GM19035 (cell line): Measurements from ENCODE around the gene ACBD6.
A peak's percentile ranks its signal among the peaks of the same experiment; 100 is the strongest.
"Not testable (repeated sequence)": the region's sequence is repeated elsewhere in the genome, so short reads cannot be mapped to it uniquely, and the experiment has no call there.

Experiments
- ATAC-seq: cut with Tn5 transposase; IDR thresholded peaks from one replicate; pipeline ENCODE4 v1.9.1; 2021; ENCODE audit not compliant: unreplicated experiment

Gene ACBD6, protein sequence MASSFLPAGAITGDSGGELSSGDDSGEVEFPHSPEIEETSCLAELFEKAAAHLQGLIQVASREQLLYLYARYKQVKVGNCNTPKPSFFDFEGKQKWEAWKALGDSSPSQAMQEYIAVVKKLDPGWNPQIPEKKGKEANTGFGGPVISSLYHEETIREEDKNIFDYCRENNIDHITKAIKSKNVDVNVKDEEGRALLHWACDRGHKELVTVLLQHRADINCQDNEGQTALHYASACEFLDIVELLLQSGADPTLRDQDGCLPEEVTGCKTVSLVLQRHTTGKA

DNA sequence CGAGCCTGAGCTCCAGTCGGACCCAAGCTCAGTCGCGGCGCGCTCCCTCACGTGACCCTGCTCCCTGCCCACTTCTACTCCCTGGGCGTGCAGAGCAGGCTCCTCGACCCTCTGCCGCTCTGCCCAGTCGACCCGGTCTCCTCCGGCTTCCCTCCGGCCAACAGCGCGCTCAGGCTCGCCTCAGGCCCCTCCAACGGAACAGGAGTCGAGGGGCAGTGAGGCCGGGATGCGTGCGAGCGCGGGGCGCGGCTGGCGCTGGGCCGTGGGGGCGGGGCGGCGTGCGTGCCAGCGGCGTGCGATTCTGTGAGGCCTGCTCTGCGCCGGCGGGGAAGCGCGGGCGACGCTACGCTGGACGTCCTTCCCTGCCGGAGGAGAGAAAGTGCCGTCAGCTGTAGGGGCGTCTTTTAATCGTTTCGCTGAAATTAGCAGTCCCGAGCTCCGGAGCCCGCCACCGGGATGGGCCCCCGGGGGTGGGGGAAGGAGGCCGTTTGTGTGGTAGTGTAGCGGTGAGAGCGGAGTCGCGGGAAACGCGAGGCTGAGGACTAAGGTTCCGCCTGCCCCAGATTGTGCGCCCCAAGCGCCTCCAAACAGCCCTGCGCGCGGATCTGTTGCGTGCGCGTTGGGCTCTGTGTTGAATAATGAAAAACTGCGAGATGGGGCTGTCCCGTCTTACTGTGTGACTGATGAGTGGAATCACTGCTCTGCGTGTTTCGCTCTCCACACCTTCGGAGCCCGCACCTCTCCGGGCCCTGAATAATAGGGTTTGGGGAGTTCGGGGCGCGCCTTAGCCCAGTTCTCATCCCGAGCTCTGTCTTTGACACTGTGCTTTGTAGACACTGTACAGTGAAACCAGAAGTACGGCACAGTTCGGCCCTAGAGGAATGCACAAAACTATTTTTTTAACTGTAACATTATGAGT is at the start of gene ACBD6:
Gene ACBD6 (minus strand): TSS at position 217 of the 919 bp plus-strand sequence. CDS start 311 bp downstream, outside the sequence.
- ATAC-seq, result peak; percentile 81

DNA sequence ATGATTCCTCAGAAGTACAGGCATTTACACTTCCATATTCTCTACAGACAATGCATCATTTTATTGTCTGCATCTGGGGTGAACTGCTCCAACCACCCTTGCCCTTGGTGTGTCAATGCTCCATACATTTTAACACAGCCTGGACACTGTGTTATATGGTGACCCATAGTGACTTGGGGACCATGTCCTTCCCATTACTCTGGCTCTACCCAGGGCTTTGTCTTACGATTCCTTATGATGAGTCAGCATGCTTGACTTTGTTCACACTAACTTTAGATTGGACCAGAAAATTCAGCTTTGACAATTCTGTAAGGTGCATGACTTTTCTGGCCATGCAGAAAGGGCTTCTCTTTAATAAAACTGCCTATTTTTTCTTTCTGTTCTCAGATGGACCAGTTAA is 49.6 kb upstream of the ACBD6 start:
- ATAC-seq, result no peak

DNA sequence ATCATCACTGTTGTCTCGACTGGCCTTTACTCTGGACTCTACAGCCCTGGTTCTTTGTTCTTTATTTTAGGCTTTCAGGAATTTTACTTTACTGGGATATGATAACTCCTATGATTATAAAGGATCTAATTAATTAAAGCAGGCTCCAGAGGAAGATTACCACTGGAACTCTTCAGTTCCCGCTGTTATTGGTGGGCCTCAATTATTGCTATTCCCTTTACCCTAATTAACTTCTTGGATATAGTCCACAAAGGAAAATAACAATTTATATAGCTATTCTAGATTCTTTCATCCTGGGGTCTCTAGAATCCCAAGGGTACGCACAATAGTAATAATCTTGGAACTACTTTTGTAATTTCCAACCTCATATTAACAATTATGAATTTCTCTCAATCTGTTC is 47.9 kb upstream of the ACBD6 start:
- no peak for ATAC-seq

DNA sequence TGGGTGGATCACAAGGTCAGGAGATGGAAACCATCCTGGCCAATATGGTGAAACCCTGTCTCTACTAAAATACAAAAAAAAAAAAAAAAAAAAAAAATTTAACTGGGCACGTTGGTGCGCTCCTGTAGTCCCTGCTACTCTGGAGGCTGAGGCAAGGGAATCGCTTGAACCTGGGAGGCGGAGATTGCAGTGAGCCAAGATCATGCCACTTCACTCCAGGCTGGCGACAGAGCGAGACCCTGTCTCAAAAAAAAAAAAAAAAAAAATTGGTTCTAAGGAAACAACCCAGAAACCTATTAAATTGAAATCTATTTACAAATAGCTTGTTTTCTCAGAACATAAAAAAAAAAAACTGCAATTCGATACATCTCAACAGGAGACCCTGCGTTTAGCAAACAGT is 47.4 kb upstream of the ACBD6 start:
- ATAC-seq, result not testable (repeated sequence)

DNA sequence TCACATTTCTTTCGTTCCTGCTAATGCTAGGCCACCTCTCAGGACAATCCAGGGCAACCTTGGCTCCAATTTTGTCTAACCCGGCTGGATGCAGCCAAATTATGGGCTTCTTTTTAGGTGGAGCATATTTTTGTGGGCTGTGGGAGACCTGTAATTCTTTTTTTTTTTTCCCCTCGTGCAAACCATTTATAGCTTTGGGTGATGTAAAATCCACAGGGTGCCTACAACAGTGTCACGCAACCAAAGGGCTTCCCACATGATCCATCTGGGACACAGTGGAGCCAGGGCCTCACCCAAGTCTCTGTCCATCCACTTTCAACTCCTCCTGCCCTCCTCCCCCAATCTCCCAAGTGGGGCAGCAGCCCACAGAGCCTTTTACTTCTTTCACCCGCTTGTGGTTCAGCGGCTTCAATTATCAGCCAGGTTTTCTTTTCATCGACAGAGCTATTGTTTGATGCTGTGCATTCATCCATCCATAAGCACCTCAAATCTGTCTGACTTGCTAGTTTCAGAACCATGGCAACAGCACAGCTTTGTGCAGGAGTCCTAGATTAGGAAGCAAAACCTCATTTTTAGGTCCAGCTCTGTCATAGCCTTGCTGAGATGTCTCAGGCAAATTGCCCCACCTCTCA is 46.4 kb upstream of the ACBD6 start:
- ATAC-seq, result no peak

DNA sequence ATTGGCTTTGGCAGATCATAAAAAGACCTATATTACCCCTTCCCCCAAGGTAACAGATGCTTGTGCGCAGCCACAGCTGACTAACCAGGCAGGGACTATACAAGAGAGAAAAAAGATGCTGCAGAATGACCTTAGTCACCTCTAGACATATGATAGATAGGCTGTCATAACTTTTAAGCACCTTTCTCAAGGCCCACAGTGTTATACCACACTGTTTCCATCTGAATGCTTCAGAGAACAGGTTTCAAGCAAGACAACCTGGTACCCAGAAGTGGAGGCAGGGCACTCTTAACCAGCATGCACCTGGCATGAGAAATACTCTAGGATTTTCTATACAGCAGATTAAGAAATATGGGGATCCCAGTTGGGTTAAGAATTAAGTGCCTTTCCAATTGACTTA is 43.6 kb upstream of the ACBD6 start:
- ATAC-seq, result no peak

DNA sequence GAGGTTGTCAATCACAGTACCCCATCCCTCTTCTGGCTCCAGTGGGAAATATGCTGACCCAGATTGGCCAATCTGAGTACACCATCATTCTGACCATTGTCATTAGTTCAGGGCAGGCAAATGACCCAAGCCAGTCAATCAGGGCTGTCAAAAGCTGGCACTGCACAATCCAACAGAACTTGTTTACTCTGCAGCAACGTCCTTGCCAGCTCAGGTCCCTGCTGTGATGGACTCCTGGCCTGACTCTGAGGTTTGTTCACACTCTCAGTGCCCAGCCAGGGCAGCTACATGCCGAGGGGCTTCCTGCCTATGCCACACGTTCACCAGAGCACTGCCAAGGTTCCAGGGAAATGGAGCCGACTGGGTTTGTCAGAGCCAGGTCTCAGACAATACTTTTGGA is 41.7 kb upstream of the ACBD6 start:
- no peak for ATAC-seq

DNA sequence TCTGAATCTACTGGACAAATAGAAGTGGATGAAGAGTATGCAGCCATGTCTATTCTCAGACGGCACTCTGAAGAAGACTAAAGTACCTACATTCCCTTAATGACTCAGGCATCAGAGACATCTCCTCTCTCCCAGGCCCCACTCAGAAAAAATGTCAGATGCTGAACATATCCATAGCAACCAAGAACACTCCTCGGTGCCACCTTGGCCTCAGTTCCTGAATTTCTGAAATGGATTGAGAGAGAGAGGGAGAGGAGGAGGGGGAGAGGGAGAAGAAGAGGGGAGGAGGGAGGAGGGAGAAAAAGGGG is 40.4 kb upstream of the ACBD6 start:
- ATAC-seq, result no peak

DNA sequence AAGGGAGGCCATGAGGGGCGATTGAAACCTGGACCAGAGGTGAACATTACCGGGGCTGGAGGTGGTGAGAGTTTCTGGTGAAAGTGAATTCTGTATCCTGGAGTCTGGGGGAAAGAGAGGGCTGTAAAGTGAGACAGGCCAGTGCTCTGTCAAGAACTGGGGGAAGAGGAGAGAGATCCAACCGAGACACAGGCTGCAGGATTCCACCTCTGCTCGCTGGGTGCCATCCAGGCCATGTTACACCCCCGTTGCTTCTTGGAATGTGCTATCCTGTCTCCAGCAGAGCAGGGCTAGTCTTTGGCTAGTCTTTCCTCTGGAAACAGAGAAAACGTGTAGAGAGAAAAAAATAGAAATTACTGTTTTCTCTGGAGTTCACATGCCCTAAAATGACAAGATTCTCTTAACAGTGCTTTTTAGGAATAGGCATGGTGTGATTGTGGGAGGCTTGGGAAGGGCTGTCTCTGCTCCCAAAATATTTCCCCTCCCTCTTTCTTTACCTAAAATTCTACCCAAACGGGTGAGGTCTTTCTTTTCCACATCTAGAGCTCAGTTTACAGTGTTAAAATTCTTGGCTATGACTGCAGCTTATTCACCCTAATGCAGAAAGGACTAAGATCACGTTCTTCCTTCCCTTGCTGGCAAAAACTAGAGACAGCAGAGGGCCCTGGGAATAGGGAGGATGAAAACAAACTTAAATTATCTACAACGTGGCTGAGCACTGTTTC is 39.9 kb upstream of the ACBD6 start:
- ATAC-seq, result no peak

DNA sequence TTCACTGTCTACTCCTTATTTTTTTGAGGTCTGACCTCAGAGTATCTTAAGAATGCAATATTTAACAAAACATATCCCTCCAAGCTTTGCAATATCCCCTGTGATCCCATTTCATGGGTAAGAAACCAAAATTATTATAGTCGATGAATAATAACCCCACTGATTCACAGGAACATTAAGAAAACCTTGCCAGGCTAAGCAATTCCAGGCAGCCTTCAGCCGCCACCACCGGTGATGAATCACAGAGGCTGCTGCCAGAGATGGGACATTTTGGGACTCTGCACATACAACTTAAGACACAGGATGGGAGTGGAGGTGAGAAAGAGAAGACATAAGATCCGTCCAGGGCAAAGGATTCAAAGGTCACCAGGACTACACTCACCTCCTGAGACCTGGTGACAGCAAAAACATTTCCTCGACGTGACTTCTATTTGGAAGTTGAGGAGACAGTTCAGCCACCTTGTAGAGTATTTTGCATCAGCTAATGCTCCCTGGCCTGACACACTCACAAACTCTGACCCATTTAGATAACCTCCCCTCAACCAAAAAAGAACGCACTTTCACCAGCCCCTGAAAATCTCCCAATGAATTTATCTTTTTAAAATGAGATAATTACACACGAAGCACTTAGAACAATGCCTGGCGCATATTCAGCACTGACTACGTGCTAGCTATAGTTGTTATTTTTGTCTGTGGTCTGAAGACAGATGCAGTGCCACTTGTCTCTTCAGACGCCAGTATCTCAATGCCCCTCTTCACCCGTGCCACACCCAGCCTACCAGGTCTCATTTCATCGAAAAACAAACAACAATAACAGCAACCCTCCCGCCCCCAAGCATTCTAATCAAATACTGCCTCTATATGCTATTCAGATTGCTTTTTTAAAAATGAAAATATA is 38.6 kb upstream of the ACBD6 start:
- no peak for ATAC-seq

DNA sequence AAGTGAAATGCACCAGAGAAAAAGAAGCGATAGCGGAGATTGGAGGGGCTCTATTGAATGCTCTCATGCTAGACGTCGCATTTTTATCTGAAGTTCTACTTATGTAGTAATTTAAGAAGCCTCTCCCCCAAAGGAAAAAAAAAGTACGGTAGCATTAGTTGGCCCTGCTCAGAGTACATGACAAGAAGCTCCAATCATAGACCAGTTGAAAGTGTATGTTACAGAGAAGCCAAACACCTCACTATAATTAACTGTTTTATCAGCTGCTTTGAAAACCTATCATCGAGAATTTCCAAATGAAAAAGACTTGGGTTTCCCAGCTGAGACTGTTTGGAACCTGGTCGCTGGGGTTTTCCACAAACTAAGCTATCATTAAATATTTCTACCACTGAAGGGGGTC is 36.8 kb upstream of the ACBD6 start:
- no peak for ATAC-seq

DNA sequence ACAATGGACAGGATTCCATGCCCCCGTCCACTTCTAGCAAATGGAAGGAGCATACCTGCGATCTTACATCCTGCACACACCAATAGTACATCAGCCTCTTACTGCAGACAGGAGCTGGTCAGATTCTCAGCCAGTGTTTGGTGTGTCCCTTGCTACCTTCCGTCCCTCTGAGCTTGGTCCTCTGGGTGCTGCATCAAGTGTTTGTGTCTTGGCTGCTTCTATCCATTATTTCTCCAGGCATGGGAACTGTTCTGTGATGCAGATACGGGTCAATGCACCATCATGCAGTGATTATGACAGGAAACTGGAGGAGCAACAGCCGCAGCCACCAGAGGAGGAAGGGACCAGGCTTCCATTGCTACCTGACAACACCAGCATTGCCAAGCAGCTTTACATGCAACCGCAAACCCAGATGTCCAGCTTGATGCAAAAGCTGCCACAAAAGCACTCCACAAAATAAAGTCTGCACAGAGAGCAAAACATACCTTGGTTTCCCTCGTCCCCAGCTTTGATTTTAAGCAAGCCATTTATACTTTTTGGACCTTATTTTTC is 34.5 kb upstream of the ACBD6 start:
- ATAC-seq, result no peak

DNA sequence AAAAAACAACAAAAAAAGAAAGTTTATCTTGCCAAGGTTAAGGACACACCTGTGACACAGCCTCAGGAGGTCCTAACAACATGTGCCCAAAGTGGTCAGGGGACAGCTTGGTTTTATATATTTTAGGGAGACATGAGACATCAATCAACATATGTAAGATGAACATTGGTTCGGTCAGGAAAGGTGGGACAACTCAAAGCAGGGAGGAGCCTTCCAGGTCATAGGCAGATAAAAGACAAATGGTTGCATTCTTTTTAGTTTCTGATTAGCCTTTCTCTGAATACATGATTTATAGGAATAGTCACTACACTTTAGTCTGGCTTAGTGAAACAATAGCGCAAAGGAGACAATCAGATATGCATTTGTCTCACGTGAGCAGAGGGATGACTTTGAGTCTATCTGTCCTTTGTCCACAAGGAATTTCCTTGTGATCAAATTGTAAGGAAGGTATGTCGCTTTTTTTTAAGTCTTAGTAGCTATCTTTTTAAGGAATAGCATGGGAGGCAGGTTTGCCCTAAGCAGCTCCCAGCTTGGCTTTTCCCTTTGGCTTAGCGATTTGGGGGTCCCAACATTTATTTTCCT is 33.1 kb upstream of the ACBD6 start:
- ATAC-seq, result no peak

DNA sequence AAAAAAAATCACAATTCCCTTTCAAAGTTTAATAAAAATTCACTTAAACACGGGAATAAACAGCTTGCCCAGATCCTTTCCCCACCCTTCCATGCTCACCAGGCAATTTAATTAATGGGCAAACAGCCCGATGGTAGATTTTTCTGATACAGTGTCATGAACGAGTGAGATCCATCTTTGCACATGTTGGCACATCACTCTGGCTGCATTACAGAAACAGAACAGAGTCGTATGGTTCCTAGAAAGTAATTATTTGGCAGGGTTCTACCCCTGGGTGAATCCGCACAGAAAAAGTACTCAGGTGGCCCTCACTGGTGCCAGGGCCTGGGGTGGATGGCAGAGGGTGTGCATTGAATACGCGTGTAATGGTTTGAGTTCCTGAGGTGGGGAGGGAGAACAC is 31.8 kb upstream of the ACBD6 start:
- no peak for ATAC-seq

DNA sequence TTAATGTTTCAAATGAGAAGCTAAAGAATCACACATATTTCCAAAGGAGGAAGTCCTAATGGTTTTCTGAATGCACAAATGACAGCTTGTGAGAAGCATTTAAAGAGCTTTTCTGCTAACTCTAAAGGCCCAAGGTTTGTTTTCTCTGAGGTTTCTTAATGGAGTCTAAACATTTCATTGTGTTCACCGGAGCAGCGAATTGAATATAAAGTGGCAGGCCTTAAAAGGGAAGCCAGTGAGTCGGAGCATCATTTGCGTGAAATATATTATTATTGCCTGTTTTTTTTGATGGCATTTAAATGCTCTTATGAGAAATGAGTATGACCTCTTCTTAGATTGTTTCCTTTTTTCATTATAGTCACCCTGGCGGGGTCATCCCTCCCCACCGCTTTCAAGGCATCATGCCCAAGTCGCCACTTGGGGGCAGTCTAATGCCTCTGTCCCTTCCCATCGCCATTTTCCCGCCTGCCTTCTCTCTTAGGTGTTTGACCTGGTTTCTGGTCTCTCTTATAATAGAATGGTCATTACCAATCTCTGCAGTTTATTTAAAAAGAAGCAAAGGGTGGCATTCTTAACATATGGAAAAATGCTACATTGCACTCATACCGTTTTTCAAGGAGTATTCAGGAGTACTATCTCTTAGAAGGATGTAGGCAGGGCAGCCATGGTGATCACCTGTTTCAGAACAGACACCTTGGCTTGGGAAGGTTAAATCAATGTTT is 31.1 kb upstream of the ACBD6 start:
- ATAC-seq, result peak; percentile 65

DNA sequence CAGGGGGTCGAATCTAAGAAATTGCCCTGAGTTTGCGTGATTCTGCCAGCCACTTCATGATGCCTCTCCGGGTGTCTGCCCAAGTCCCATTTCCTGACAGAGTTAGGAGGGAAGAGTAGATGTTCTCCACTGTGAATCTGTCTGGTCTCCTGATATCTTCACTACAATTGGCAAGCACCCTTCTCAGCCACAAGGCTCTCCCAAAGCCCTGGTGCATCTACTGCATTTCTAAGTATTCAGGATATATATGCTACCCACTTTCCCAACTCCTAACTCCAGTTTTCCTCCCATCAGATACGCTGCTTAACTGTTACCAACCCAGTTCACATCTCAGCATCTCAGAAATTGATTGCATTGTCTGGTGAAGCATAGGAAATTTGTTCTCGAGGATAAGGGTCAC is 30.5 kb upstream of the ACBD6 start:
- ATAC-seq, result no peak

DNA sequence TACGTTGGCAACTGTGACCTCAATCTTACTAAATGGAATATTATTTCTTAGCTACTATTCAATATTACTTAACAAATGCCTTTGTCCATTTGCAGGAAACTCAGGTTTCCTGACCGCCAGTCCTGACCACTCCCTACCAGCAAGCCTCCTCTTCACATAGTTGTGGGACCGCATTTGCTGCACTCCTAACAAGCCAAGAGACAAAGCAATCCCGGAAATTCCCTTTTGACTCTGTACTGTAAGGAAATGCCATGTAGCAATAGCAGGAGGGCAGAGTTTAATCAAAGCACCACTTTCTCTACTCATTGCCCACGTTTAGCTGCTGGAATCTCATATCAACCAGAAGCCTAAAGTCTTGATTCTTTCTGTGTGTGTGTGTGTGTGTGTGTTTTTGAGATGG is 28.1 kb upstream of the ACBD6 start:
- ATAC-seq, result no peak

DNA sequence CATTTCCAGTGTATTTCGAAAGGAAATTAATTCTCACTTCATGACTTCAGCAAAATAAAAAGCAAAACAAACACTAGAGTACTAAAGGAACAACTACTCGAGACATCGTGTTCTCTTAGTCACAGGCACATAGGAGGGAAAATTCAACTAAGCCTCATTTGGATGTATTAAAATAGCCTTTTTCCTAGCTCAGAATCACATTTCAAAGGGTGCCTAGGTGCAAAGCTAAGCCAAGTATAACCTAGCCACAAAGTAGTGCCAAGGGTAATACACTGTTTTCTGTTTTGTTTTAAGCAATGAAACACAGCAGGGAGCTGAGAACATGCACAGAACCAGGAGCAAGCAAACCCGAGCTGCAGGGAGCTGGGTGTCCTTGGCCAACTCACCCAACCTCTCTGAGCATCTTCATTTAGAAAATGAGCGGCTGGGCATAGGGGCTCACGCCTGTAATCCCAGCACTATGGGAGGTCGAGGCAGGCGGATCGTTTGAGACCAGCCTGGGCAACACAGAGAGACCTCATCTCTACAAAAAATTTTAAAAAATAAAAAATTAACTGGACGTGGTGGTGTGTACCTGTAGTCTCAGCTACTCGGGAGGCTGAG is 26.6 kb upstream of the ACBD6 start:
- no peak for ATAC-seq
